Inferior parietal cortex (tissue), 1 donor: ENCODE measurements around the gene TRAP1.

Experiments
- DNase-seq: peaks from one replicate; pipeline ENCODE4 v3.0.0-alpha.2; 2016; ENCODE audit errors: extremely low spot score

Gene TRAP1

DNA sequence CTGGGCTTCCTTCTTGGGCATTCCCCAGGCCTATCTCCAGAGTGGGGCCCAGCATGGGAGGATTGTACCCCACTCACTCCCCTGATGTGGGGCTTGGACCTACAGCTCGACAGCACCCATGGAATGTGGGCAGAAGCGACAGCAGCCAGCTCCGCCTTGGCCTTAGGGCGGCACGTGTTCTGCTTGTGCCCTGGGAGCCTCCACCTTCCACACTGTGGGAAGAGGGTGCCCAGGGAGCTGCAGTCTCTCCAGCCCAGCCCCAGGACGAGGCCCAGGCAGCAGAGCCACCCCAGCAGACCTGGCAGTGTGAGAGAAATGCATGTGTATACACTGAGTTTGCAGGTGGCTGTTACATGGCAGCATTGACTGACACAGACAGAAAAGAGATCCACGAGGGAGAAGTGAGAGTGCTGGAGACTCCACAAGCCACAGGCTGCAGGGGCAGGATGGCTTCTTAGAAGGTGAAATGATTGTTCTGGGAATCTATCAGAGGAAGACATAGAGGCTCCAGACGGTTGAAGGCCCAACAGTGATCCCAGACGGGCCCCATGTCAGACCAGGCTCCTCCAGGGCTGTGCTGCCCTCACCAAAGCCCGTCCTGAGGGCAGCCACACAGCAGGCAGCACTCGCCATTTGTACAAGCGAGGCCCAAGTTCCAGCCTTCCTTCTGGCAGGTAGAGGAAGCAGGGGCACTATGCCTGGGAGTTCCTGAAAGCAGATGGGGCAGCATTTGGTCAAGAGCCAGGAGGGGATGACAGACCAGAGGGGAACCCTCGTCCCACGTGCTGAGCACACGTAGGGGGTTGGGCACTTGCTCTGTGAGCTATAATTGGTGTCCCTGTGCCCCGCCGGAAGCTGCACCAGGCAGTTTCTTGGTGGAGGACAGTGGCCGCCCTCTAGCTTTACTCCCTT lies 65.6 kb downstream of the TRAP1 start:
- no peak for DNase-seq

DNA sequence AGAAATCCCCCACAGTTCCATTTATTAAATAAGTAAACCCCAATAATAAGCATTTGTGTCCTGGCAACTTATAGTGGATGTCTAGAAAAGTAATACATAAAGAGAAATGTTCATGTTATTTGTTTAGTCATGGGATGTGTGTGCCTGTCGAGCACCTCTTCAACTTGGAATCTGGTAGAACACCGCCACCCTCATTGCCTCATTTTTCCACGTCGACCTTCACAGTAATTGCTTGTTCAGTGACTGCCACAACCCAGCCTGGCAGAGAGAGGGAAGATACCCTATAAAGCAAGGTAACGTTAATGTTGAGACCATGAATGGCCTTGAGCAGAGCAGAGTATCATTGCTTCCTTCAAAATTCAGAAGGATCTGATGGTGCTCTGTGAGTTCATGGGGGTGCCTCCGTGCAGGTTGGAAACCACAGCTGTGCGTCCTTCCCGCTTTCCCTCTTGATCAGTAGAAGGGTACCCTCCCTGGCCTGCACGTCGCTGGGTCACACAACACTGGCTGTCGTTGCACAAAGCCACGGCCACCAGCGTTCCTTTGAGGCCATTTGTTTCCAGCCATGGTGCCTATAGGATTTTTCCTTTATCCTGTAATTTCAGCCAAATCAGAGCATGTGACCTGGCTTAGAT lies 66.6 kb downstream of the TRAP1 start:
- DNase-seq, result no peak

DNA sequence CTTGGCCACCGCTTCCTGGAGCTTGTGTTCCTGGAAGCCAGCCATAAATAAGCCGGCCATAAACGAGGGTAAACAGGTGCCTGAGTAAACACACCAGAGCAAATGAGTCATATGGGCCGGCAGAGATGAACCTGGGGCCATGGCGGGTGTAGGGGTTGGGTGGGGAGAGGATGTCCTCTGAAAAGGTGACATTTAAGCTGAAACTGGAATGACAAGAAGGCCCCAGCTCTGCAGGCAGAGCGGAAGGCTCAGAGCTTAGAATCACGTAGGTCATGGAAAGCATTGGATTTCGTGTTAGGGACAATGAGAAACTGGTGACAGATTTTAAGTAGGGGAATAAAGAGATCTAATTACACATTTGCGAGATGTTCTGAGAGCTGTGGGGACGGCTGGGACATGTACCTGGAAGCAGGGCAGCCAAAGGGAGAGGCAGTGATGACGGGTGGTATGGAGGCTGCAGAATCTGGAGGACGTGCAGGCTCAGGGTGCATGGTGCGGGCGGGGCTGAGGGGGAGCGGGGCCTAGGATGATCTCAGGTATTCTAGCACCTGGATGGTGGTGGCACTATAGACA lies 70.9 kb downstream of the TRAP1 start:
- no peak for DNase-seq

DNA sequence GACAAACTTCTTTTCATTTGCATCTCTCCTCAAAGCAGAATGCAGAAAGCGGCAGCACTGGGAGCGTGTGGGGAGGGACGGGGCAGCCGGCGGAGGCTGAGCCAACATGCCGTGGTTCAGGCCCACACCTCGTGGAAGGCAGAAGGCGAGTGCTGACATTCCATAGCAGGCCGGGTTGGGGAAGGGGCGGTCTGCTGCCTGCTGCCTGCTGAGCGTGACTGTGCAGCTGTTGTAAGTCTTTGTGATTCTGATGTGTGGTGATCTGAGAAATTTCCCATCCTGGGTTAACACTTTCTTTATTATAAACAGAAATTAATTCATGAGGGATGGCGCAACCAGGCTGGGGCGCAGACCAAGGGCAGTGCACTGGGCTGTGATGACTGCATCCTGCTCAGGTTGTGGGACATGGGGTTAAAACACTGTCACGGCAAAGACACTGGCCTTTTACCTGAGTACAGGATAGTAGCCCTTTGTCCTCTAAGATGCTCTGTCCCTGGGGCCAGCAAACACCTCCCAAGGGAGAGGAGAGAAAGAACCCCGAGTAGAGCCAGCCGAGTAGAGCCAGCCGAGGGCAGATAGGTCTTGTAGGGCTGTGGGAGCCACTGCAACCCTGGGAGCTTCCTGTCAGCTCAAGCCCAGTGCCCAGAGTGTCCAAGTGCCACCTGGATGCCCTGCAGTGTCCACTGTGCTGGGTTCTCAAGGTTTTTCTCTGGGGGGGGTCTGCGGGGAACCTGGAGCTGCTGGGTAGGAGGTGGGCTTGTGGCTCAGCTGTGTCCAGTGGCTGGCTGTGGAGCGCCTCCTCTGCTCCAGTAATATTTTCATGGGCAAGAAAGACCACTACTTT lies 71.6 kb downstream of the TRAP1 start:
- no peak for DNase-seq

DNA sequence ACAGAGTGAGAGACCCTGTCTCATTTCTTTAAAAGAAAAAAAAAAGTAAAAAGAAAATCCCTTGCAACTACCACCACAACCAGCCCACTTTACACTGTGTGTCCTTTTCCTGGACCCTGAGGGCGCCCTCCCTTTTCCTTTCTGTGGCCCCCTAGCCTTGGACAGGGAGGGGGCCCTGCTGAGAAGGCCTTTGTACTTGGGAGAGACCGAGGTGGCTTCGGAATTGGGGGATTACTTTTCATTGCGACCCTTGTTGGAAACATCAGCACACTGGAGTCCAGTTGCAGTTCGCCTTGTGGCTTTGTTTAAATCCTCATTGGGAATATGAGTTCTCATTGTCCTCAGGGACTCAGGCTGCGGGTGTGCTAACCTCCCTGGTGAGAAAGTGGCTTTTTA lies 72.2 kb downstream of the TRAP1 start:
- DNase-seq, result no peak

DNA sequence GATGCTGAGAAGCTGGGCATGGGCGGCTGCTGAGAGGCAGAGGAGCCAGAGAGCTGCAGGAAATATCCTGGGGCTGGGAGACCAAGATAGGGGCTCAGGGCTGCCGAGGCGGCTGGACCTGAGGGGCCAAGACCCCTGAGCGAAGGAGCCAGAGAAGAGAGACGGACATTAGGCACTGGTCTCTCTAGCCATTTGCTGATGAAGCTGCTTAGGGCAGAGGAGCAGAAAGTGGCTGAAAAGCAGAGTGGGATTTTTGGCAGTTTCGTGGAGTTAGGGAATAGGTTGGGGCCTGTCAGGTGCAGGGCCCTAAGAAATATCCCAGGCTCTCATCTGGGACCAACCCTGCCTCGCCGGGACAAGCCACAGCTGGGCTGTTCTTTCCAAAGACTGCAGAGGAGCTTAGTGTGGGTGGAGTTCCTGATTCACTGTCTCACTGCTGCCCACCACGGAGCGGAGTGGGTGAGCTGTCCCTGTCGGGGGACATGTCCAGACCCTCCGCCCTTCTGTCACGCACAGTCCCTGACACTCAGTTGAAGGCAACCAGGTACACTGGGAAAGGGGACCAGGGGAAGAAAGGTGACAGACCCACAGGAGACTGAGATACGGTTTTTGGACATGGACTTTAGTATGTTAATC lies 74.1 kb downstream of the TRAP1 start:
- DNase-seq, result no peak

DNA sequence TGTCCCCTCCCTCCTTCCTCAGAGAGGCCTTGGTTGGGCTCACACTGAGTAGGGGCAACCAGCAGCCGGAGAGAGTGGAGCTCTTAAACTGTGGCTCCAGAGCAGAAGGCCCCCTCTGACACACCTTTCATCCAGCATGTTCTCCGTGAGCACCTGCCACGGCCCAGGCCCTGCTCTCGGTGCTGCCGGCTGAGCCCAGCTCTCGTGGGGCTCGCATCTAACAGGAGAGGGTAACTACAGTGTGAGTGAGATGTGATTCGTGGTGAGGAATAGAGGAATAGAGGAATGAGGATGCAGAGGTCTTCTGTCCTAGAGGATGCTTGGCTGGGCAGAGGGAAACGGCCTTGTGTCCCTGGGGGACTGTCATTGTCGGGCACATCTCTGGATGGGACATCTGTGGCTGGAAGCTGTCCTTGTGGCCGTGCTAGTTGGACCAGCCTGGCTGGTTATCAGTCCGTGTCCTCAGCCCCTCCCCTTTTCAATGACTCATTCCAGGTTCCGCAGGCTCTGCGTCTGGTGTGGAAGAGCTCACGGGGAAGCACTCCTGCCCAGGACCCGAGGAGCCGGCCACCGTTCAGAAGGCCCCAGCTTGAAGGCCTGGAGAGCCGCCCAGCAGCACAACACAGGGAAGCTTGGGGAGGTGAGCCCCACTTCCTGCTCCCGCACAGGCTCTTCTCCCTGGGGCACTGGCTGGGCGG lies 74.8 kb downstream of the TRAP1 start:
- no peak for DNase-seq

DNA sequence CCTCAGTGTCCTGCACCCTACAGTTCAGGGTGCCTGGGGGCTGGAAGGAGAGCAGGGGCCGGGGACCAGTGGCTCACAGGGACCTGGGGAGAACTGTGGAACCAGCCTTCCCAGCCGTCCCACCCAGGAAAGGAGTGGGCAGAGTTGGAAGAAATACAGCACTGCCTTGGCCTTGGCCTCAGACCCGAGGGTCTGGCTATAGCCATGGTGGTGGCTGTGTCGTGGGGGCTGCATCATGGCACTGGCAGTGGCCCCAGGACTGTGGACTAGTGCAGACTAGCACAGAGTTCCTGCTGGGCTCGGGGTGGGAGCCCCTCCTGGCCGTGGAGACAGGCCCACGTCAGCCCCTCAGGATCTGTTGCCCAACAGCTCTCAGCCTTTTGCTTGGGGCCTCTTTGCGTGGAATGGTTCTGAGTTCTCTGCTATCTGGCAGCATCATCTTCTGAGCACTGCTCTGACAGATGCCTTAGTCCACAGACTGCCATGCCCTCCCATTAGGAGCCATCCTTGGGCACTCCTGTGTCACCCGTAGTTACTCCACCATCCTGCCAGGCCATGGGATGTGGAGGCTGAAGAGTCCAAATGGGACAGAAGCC lies 75.4 kb downstream of the TRAP1 start:
- DNase-seq, result no peak

DNA sequence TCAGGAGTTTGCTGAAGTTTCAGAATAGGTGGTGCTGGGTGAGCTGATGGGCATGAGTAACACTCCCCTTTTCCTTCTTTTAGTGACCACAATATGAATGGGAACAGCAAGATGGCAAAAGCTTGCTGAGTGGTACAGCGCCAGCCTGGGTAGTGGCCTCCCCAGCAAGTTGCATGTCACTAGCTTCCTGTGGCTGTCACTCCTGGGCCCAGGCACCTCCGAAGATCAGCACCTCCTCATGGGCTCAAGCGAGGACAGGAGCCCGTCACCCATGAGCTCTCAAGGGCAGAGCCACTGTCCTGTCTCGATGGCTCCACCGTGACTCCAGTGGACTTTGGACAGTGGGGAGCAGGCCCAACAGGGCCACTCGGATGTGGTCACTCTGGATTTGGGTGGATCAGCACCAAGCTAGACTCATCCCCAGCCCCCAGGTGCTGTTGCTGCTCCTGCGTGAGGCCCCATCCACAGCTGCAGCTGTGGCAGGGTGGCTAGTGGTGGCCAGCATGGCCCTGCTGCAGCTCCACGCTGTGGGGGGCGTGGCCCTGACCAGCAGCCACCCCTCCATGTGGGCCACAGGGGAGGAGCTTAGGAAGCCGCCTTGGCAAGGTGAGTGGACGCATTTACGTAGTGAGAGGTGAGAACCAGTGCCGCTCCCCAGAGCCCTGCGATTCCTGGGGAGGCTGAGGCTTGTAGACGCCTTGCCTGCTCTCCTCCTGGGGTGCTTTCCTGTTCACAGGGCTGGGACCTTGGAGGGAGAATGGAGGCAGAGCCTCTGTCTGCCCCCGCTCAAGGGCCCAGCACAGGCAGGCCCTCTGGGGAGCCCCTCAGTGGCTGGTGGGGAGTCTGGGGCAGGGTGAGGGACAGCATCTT lies 76.5 kb downstream of the TRAP1 start:
- no peak for DNase-seq

DNA sequence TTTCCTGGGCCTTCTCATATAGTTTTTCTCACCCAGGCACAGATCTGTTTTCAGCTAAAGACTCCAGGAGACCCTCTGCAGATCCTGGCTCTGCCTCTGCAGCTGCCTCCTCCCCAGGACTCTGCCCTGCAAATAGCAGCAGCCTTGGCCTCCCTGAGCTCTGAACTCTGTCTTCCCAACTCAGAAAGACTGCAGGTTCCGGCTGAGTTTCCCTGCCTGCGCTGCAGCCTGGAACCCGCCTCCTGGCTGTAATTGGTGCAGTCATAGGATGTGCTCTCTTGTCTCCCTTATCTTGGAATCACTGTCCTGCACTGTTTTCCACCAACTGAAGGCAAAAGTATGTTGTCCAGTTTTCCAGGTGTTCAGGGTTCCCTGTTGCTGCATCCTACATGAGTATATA lies 77.1 kb downstream of the TRAP1 start:
- DNase-seq, result no peak

DNA sequence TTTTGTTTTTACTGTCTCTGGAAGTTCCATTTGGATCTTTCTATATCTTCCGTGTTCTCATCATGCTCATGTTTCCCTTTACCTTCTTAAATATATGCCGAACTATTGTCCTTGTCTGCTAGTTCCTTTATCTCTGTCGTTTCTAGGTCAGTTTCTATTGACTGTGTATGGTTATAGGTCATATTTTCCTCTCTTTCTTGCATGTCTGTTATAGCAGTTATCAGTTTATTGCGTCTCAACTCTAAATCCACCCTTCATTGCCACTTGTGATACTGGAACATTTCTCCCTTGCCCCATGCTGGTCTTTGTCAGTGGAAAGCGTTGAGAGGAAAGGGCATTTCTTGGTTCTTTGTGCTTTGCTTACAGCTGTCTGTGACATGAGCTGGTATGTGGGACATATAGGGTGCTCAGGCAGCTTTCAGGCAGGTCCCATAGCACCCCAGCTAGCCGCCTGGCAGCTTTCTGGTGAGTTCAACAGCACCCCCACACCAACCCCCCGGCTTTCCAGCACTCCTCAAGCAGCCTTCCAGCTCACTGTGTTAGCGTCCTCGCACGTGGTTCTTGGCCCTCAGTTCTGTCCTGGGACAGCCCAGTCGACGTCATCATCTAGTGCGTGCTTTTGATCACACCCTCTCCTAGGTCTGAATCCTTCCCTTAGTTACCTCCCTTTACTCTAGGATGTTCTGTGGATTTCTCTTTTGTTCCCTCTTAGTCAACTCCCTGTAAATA lies 78.2 kb downstream of the TRAP1 start:
- DNase-seq, result no peak

DNA sequence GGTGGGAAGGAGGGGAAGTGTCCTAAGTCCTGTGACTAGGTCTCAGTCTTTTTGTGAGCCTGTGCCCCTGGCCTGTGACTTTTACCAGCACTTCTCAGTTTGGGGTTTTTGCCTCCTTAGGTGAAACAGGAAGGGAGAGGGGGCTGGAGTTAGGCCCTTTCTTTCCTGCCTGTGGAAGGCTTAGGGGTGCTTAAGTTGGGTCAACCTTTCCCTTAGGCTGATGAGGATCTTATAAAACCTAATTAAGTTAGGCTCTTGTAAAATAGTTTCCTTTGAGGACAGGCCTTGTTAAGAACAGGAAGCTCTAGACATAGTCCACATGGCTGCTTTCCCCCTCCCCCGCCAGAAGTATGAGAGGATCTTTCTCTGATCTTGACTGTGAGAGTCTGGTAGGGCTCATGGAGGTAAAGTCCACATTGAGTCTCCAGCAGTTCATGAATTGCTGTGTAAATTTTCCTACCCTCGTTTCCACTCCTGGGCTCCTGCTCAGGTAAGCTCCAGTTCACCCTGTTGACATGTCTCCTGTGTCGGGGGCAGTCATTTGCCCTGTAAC lies 79.9 kb downstream of the TRAP1 start:
- no peak for DNase-seq

DNA sequence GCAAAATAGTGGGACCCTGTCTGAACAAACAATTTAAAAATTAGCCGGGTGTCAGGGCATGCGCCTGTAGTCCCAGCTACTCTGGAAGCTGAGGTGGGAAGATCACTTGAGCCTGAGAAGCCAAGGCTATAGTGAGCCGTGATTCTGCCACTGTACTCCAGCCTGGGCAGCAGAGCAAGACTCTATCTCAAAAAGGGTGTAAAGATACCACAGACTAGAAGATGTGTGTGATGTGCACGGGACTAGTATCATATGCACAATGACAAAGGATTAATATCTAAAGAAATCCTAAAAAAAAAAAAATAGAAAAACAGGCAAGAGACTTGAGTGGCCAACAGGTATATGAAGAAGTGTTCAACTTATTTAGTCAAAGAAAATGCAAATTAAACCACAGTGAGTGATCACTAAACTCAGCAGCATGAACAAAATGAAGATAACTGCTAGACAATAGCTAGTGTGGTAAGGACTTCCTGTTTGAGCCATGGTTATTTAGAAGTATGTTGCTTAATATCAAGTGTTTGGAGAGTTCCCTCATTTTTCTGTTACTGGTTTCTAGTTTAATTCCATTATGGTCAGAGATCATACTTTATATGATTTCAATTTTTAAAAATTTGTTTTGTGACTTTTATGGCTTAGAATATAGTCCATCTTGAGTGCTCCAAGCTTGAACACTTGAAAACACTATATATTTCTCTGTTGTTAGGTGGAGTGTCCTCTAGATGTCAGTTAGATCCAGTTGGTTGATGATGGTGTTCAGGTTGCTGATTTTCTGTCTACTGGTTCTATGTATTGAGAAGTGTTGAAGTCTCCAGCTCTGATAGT lies 91.2 kb downstream of the TRAP1 start:
- DNase-seq, result no peak

DNA sequence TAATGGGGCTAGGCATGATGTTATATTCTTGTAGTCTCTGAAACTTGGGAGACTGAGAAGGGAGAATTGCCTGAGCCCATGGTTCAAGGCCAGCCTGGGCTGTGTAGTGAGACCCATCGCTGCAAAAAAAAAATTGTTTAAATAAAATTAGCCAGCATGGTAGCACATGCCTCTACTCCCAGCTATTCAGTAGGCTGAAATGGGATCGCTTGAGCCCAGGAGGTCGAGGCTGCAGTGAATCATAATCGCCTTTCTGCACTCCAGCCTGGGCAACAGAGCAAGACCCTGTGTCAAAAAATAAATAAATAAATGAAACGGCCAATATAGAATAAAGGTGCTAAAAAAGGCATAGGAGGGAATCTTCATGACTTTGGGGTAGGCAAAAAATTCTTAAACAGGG lies 92.0 kb downstream of the TRAP1 start:
- no peak for DNase-seq

DNA sequence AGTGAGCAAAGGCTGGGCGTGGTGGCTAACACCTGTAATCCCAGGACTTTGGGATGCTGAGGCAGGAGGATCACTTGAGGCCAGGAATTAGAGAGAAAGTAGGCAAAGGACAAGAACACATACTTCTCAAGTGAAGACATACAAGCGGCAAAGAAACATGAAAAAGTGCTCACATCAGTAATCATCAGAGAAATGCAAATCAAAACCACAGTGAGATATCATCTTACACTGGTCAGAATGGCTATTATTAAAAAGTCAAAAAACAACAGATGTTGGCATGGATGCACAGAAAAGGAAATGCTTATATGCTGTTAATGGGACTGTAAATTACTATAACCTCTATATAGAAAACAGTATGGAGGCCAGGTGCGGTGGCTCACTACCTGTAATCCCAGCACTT lies 93.7 kb downstream of the TRAP1 start:
- no peak for DNase-seq

DNA sequence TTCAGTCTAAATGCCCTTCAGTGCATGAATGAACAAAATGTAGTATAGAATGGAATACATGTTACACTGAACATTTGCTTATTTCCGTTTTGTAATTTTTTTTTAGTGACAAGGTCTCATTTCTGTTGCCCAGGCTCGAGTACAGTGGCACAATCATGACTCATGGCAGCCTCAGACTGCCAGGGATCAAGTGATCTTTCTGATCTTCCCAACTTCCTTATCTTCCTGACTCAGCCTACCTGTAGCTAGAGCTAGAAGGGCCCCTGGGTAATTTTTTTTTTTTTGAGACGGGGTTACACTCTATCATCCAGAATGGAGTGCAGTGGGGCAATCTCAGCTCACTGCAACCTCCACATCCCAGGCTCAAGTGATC lies 98.6 kb downstream of the TRAP1 start:
- DNase-seq, result no peak

DNA sequence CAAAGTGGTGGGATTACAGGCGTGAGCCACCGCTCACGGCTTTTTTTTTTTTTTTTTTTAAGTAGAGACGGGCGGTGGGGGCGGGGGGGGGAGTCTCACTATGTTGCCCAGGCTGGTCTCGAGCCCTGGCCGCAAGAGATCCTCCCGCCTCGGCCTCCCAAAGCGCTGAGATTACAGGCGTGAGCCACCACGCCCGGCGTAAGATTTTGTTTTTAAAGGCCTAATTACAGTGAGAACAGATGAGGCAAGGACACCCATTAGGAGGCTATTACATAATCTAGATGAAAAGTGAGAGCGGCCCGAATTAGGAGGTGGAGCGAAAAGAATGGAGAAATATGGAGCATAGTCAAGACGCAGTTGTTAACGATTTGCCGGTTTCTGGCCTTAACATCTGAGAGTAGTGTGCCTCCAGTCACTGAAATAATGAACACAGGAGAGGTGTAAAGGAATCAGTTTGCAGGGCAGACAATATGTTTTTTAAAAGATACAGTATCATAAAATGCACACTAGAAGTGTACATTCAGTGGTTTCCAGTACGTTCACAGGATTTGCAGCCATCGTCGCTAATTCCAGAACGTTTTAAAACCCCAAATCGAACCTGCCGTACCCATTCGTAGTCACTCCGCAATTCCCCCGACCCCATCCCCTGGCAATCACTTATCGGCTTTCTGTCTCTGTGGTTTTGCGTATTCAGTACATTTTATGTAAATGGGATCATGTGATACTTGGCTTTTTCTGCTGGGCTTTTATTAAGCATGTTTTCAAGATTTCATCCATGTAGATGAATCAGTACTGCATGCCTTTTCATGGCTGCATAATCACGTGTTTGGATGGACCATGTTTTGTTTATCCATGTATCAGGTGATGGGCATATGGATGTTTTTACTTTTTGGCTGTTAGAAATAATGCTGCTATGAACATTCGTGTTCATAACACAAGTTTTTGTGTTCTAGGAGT lies 104.5 kb downstream of the TRAP1 start:
- no peak for DNase-seq
